H7 (cell line): ENCODE data around the gene PLXNA4. TPM values are rescaled to one million over a fixed set of nuclear protein-coding genes. Genes with fewer than 3 reads are reported as not detected.

ENCODE experiments used
- DNase-seq: peaks from one replicate; pipeline ENCODE4 v3.0.0; 2012
- H3K27me3 ChIP-seq: 2 replicates; pipeline ENCODE4 v1.6.0; 2011; ENCODE audit warnings: mild to moderate bottlenecking, low read length; ENCODE audit not compliant: control insufficient read depth, insufficient read depth
- H3K36me3 ChIP-seq: replicated peaks from 2 replicates; pipeline ENCODE4 v1.5.1; 2011; ENCODE audit warnings: low read length; ENCODE audit not compliant: control insufficient read depth, insufficient read depth
- H3K4me3 ChIP-seq: 2 replicates; pipeline ENCODE4 v1.5.1; 2011; ENCODE audit warnings: low read depth, mild to moderate bottlenecking, control low read depth, low read length, moderate library complexity; ENCODE audit not compliant: insufficient read depth
- total RNA-seq: library from RNA; depleted of rRNA; stranded (reverse); fragments of >200 nt; shearing (Covaris generic); gene quantifications from 2 replicates; pipeline ENCODE4 v1.2.3, GENCODE V29; 2014

Gene PLXNA4
- total RNA-seq, 1 experiment from 2014 or later: 1.0 TPM

GRCh38 chr7:132499487-132499886 is 76.8 kb downstream of the PLXNA4 start:
- Histone ChIP-seq H3K27me3 (no peaks in the 10 kb centered on the region), H3K4me3 (no peak overlapping the region), H3K36me3 (no peaks in the 10 kb centered on the region)
- DNase-seq: no peak

- DNase-seq: no peak
- Histone ChIP-seq H3K36me3 (no peaks in the 10 kb centered on the region), H3K27me3 (no peaks in the 10 kb centered on the region), H3K4me3 (no peak overlapping the region)
Measured at GRCh38 chr7:132499065-132499464, 77.2 kb downstream of the PLXNA4 start.

GRCh38 chr7:132498319-132498718 is 78.0 kb downstream of the PLXNA4 start:
- Histone ChIP-seq H3K27me3 (no peaks in the 10 kb centered on the region), H3K36me3 (no peaks in the 10 kb centered on the region), H3K4me3 (no peak overlapping the region)
- no peak for DNase-seq

- H3K4me3 ChIP-seq: no peak overlapping the region
- DNase-seq: no peak
- H3K36me3 ChIP-seq: no peaks in the 10 kb centered on the region
- H3K27me3 ChIP-seq: no peaks in the 10 kb centered on the region
Measured at GRCh38 chr7:132497098-132497497, 79.2 kb downstream of the PLXNA4 start.

- H3K36me3 ChIP-seq: no peaks in the 10 kb centered on the region
- no peak for DNase-seq
- no peaks in the 10 kb centered on the region for H3K27me3 ChIP-seq
- no peak overlapping the region for H3K4me3 ChIP-seq
Measured at GRCh38 chr7:132495936-132496335, 80.3 kb downstream of the PLXNA4 start.

GRCh38 chr7:132494474-132494873 is 81.8 kb downstream of the PLXNA4 start:
- Histone ChIP-seq H3K27me3 (no peaks in the 10 kb centered on the region), H3K4me3 (no peak overlapping the region), H3K36me3 (no peaks in the 10 kb centered on the region)
- no peak for DNase-seq

GRCh38 chr7:132492823-132493445 is 83.3 kb downstream of the PLXNA4 start:
- H3K27me3 ChIP-seq: no peaks in the 10 kb centered on the region
- no peak overlapping the region for H3K4me3 ChIP-seq
- no peak for DNase-seq

GRCh38 chr7:132491391-132491945 is 84.8 kb downstream of the PLXNA4 start:
- Histone ChIP-seq H3K36me3 (no peaks in the 10 kb centered on the region), H3K27me3 (no peaks in the 10 kb centered on the region), H3K4me3 (no peak overlapping the region)
- DNase-seq: no peak

More at GRCh38 chr7:132492823-132493445, 83.3 kb downstream of the PLXNA4 start:
- no peaks in the 10 kb centered on the region for H3K36me3 ChIP-seq

- Histone ChIP-seq H3K4me3 (no peak overlapping the region), H3K36me3 (no peaks in the 10 kb centered on the region), H3K27me3 (no peaks in the 10 kb centered on the region)
- DNase-seq: no peak
Measured at GRCh38 chr7:132490474-132490873, 85.8 kb downstream of the PLXNA4 start.

GRCh38 chr7:132489776-132490237 is 86.5 kb downstream of the PLXNA4 start:
- H3K27me3 ChIP-seq: no peaks in the 10 kb centered on the region
- peak; percentile 34 for DNase-seq
- no peak overlapping the region for H3K4me3 ChIP-seq
- H3K36me3 ChIP-seq: no peaks in the 10 kb centered on the region

GRCh38 chr7:132488634-132489302 is 87.5 kb downstream of the PLXNA4 start:
- Histone ChIP-seq H3K36me3 (no peaks in the 10 kb centered on the region), H3K4me3 (no peak overlapping the region), H3K27me3 (no peaks in the 10 kb centered on the region)
- no peak for DNase-seq

GRCh38 chr7:132486274-132486610 is 90.0 kb downstream of the PLXNA4 start:
- Histone ChIP-seq H3K36me3 (no peaks in the 10 kb centered on the region), H3K27me3 (no peaks in the 10 kb centered on the region), H3K4me3 (no peak overlapping the region)
- peak; percentile 44 for DNase-seq

GRCh38 chr7:132485600-132486273 is 90.5 kb downstream of the PLXNA4 start:
- Histone ChIP-seq H3K27me3 (no peaks in the 10 kb centered on the region), H3K4me3 (no peak overlapping the region), H3K36me3 (no peaks in the 10 kb centered on the region)
- no peak for DNase-seq

- no peaks in the 10 kb centered on the region for H3K27me3 ChIP-seq
- H3K4me3 ChIP-seq: no peak overlapping the region
- DNase-seq: no peak
- no peaks in the 10 kb centered on the region for H3K36me3 ChIP-seq
Measured at GRCh38 chr7:132485136-132485535, 91.1 kb downstream of the PLXNA4 start.

- Histone ChIP-seq H3K27me3 (no peaks in the 10 kb centered on the region), H3K4me3 (no peak overlapping the region)
Measured at GRCh38 chr7:132482866-132483265, 93.4 kb downstream of the PLXNA4 start.

More at GRCh38 chr7:132482866-132483265, 93.4 kb downstream of the PLXNA4 start:
- no peaks in the 10 kb centered on the region for H3K36me3 ChIP-seq
- DNase-seq: no peak
